UCSD-AML1 (cell line): ENCODE measurements around the gene HEPN1.

Experiments used
- DNase-seq: peaks from one replicate; lab custom pipeline; 2025; ENCODE audit not compliant: unreplicated experiment; lab: John Stamatoyannopoulos, UW

The HEPN1 gene

GRCh38 chr11:124899383-124900145 lies 19.5 kb upstream of the HEPN1 start:
- no peak for DNase-seq

DNA sequence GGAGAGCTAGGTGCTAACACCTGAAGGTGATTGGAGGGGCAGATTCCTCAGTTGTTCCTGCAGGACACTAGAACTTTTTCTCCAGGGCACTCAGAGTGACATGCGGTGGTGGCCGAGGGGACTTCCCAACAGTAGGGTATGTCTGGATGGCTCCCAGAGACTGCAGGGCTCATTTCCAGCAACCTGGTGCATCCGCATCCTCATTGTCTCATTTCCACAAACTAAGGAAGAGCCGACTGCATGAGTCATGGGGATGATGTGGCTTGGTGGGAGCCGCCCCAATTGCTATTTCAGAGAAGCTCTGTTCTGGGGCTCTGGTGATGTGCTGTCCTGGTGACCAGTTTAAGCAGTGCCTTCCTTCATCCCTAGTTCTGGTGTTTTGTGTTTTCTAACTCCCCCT lies 18.6 kb upstream of the HEPN1 start:
- DNase-seq = no peak

DNA sequence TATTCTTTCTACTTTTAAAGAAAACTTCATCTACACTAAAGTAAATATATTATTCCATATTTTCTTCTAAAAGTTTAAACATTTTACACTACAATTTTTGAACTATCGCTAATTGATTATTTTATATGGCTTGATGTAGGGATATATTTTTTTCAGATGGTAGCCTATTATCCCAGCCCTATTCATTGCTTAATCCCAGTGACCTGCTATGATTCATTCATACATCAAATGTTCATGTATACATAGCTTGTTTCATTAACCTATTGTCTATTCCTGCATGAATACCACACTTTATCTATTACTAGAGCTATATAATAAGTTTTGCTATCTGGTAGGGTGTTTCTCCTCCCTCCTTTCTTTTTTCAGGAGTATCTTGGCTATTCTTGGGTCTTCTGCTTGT lies 16.4 kb upstream of the HEPN1 start:
- DNase-seq = no peak

- DNase-seq = no peak
Measured at GRCh38 chr11:124915541-124916369, 3.3 kb upstream of the HEPN1 start.

- no peak for DNase-seq
Measured at GRCh38 chr11:124916370-124916710, 2.7 kb upstream of the HEPN1 start.

DNA sequence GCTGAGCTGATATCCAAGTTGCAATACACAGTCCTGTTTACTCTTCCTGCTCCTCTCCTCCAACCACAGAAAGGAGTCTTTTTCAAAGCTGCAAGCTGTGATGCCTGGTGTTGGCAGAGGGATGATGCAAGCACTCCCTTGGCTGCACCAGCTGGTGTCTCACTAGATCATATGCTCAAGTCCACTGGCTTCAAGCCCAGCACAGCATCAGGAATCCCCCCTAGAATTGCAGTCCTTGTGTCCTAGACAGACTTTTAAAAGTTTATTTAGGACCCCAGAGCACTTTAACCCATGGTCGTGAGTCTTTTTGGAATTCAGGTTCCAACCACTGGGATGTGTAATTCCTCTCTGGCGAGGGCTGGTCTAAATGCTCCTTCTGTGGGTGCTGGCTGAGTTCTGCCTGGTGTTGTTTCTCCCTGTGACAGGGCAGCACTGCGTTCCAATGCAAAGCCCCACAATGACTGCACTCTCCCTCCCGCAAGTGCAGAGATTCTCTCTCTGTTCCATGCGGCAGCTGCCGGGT lies 1.9 kb upstream of the HEPN1 start:
- no peak for DNase-seq

DNA sequence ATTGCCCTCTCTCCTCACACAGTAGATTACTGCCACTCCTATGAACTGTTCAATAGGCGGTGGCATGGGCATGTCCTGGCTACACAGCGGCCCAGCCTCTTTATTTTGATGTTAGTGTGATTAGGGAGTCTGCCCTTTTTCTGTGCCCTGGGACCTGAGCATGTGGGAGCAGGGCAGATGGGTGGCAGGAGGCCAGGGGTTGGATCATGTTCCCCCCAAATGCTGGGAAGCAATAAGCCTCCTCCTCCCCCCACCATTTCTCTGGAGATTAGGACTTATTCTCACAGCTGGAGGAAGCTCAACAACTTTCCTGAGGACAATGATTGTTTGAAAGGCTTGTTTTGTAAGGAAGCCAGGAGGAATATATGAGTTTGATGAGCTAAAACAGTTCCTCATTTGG lies 848 bp downstream of the HEPN1 start:
- DNase-seq = no peak

GRCh38 chr11:124920356-124920755 lies 1.3 kb downstream of the HEPN1 start:
- no peak for DNase-seq

DNA sequence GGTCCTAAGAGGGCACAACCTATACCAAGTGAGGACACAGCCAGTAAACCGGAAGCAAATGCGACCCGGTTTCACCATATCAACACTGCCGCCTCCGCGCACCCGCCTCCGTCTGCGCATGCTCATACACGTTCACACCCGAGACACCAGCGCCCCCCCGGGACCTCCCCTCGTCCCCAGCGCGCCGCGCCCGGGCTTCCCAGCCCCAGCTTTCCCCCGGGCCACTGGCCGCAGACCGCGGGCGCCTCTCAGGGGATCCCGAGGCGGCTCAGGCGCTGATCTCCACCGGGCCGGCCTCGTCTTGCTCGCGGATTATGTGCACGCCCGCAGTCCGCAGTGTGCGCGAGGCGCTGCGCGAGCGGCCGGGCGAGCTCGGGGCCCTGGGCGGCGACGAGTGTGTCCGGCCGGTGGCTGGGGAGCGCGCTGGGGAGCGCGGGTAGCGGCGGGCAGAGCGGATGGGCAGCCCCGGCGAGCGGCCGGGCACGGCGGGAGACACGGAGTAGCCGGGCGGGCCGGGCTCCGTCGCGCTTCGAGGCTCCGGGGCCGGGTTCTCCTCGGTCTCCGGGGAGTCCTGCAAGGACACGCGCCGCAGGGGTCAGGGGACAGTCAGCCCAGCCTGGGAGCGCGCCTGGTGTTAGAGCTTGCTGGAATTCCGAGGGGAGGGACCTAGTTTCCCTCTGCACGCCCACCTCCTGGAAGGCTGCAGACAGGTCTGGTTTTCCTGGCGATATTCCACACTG lies 2.0 kb downstream of the HEPN1 start:
- no peak for DNase-seq

GRCh38 chr11:124922831-124923230 lies 3.8 kb downstream of the HEPN1 start:
- no peak for DNase-seq

DNA sequence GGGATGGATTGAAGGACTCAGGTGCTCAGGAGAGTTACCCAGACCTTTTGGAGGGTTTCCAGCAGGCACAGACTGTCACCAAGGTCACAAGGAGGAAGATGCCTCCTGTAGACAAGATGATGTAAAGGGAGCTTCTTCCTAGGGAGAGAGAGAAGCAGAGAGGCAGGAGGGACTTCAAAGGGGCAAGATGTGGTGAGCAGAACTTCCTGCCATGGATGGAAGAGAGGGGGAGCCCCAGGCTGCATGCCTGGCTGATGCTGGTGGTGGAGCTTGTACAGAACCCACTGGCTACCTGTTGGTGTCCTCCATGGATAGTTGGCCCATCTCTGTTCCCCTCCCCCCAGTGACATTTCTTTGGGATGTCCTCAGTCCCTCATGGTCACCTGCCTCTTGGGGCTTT lies 4.2 kb downstream of the HEPN1 start:
- no peak for DNase-seq

DNA sequence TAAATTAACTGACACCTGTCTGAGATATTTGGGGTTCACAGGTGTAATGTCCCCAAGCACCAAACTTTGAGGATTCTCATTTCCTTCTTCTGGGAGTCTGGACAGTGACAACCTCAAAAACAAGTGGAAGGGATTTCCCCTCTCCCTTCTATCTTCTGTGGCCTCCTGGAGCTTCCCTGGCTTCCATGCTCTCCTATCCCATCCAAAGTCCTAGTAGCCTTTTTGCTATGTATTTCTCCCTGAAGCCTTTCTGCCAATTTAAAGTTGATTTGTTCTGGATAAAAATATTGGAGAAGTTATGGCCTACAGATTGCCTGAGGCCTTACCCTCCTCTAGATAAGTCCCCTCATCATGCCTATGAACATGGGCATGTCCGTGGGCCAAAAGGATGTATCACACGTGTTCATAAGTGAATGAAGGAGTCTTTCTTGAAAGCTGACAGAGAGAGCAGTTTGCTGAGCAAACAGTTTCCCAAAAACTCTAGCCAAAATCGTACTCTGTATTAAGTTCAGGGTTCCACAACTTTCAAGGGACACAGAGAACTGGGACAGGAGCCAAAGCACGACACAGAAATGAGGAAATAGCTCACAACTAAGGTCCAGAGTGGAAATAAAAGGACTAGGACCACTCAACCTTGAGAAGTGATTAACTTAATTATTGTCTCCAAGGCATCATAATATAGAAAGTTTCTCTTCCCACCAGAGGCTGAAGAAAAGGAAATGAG lies 10.1 kb downstream of the HEPN1 start:
- no peak for DNase-seq

- DNase-seq = no peak
Measured at GRCh38 chr11:124930799-124931198, 11.7 kb downstream of the HEPN1 start.

- DNase-seq = no peak
Measured at GRCh38 chr11:124934862-124935547, 16.0 kb downstream of the HEPN1 start.

DNA sequence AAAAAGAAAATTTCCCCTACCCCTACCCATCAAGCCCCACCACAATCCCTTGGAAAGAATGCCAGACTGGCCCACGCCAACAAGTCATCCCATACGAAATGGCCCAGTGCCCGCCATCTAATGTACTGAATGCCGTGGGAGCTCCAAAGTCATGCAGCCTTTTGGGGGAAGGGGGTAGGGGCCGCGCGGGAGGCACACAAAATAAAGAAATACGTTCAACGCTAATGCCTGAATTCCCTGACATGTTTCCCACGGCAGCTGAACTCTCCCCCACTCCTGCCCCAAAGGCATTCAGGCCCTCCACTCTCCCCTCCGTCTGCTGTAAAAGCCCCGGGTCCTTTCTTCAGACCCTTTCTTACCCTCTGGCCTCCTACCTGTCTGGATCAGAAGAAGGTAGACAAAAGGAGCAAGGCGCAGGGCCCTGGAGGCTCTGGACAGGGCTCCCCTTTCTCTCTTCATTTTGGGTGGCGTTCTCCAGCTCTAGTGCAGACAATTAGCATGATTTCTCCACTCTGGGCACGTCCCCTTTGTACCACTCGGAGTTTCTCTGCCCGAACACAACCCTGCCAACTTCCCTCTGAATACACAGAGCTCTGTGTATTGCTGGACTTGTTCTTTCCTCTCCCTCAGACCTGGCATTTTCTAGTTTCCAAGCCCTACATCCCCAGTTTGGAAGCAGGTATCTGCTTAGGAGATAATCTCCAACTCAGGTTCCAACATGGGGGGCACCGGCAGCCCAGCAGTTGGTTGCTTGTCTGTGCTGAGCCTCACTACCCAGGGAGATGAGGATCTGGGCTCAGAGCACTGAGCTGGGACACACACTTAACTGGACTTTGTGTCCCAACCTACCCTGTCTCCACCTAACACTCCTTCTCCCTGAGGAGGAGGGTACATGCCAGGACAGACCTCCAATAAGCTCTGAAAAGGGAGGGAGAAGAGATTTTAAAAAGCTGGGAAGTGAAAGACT lies 16.8 kb downstream of the HEPN1 start, which contains the start of gene HEPACAM:
Gene HEPACAM (minus strand): TSS at position 500 of the 967 bp plus-strand sequence. CDS start 41 bp downstream, at position 459.
- DNase-seq = no peak

DNA sequence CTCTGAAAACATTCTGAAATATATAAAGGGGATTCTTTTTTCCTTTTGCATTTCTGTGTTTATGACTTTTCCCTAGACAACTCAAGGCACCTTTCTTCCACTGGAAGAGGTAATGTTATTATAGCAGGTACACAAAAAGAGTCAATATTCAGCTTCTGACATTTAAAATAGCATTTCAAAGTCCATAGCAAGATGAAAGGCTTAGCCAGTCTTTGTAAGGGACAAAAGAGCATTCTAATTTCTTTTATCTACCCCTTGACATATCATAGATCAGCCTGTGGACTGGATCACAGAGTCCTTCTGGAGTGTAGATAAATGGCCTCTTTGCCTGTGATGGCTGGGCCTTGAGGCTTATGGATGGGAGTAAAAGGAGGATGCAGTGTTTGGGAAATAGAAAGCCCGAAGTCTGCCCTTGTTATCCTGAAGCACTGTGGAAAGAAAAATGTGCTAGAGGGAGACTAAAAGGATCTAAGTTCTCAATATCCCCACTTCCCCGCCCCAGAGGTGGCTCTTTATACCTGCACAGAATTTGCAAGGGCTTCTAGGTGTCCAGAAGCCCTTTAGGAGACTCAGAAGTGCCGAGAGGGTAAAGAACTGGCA lies 18.4 kb downstream of the HEPN1 start:
- no peak for DNase-seq

DNA sequence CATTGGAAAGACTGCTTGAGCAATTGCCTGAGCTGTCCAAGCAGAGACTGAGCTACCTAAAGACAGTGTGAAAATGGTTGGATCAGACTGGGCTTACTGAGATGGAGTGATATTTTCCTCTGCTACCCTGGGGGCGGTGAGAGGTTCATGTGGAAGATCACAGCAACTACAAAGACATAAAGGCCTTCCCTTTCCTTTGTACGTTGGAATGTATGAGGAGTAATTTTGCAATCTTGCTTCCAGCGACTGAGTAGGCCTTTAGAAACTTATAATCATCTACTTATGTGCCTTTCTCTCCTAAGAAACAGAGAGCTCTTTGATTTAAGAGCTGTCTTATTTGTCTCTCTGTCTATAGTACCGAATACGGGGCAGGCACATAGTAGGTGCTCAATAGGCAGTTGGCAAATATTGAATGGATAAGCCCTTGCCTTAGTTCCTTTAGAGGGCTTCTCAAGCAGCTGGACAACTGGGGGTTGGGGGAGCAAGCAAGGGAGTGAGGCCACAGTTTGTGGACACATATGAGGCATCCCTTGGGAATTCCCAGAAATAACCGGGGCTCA lies 19.2 kb downstream of the HEPN1 start:
- DNase-seq = no peak

- no peak for DNase-seq
Measured at GRCh38 chr11:124938970-124939369, 19.9 kb downstream of the HEPN1 start.
